Endothelial cell of umbilical vein (primary cell): ENCODE results near the gene JAGN1. TPM values are rescaled to one million over a fixed set of nuclear protein-coding genes. Genes with fewer than 3 reads are reported as not detected.

Experiments used
- BruUV-seq: library from RNA; stranded (reverse); fragments of 400-500 nt; replicated peaks from 2 replicates; lab custom pipeline; 2021; lab: Mats Ljungman, UMichigan
- CTCF ChIA-PET: fragments of 300-600, 350-600 bp; sonication (Branson Sonifier 250); formaldehyde crosslinking; loops from one replicate; lab custom pipeline; 2021; ENCODE audit warnings: antibody characterized with exemption, inconsistent platforms; lab: Charles Lee
- POLR2A ChIA-PET: fragments of 300-600, 350-600 bp; sonication (Branson Sonifier 250); formaldehyde crosslinking; loops from one replicate; lab custom pipeline; 2021; ENCODE audit warnings: antibody characterized with exemption, inconsistent platforms; lab: Charles Lee
- DNase-seq: peaks from one replicate; pipeline ENCODE4 v3.0.0-alpha.2; 2011; ENCODE audit warnings: low read depth, low spot score
- FAIRE-seq: peaks from 2 replicates; lab custom pipeline; 2011; peaks lifted over from hg19 to GRCh38; lab: Jason Lieb, UNC
- H2AFZ ChIP-seq: 2 replicates; pipeline ENCODE4 v1.6.0; 2012; ENCODE audit warnings: low read depth, low read length, control low read depth, inconsistent platforms
- H3K27ac ChIP-seq: 2 replicates; pipeline ENCODE4 v1.5.1; 2011; ENCODE audit warnings: low read depth, mild to moderate bottlenecking, control low read depth, low read length, moderate library complexity; ENCODE audit not compliant: insufficient read depth
- H3K27me3 ChIP-seq, 2 experiments: 2 replicates each; pipeline versions ENCODE4 v1.6.0 to v1.6.1; 2011; ENCODE audit warnings: low read length in 2 of 2, mixed read lengths in 1 of 2; ENCODE audit not compliant: control insufficient read depth in 2 of 2, insufficient read depth in 2 of 2
- H3K36me3 ChIP-seq, 2 experiments: 2 replicates in 1 of 2; 3 replicates in 1 of 2; pipeline ENCODE4 v1.5.1; 2011; ENCODE audit warnings: low read length in 2 of 2, mild to moderate bottlenecking in 1 of 2, moderate library complexity in 1 of 2; ENCODE audit not compliant: control insufficient read depth in 2 of 2, insufficient read depth in 2 of 2; ENCODE audit errors: extremely low read depth in 1 of 2
- H3K4me1 ChIP-seq: 3 replicates; pipeline ENCODE4 v1.5.1; 2011; ENCODE audit warnings: mild to moderate bottlenecking, low read length; ENCODE audit not compliant: control insufficient read depth, insufficient read depth; ENCODE audit errors: extremely low read depth
- H3K4me2 ChIP-seq: 2 replicates; pipeline ENCODE4 v1.6.1; 2011; ENCODE audit warnings: low read length, control low read depth, mixed read lengths; ENCODE audit not compliant: insufficient read depth
- H3K4me3 ChIP-seq, 3 experiments: fragments of 200-600 bp in 1 of 3; sonication (generic), shearing (Covaris generic) in 1 of 3; replicated peaks in 1 of 3; 2 replicates each; pipeline ENCODE4 v1.5.1; 2011 to 2016; ENCODE audit warnings: control low read depth in 3 of 3, low read length in 3 of 3, mild to moderate bottlenecking in 2 of 3, inconsistent platforms in 1 of 3, low read depth in 1 of 3, moderate library complexity in 1 of 3; ENCODE audit not compliant: insufficient read depth in 1 of 3
- H3K79me2 ChIP-seq: 2 replicates; pipeline ENCODE4 v1.6.0; 2012; ENCODE audit warnings: low read length, inconsistent platforms; ENCODE audit not compliant: control insufficient read depth, insufficient read depth
- H3K9ac ChIP-seq: replicated peaks from 2 replicates; pipeline ENCODE3; 2011; ENCODE audit warnings: low read length, control low read depth; ENCODE audit not compliant: insufficient read depth; ENCODE audit errors: extremely low read depth
- H3K9me1 ChIP-seq: replicated peaks from 3 replicates; pipeline ENCODE4 v1.6.0; 2011; ENCODE audit warnings: mild to moderate bottlenecking, low read length; ENCODE audit not compliant: control insufficient read depth, insufficient read depth; ENCODE audit errors: extremely low read depth
- H3K9me3 ChIP-seq: replicated peaks from 2 replicates; pipeline ENCODE4 v1.5.1; 2012; ENCODE audit warnings: low read length, inconsistent platforms; ENCODE audit not compliant: control insufficient read depth, insufficient read depth
- H4K20me1 ChIP-seq: replicated peaks from 2 replicates; pipeline ENCODE3; 2011; ENCODE audit warnings: mild to moderate bottlenecking, low read length; ENCODE audit not compliant: control insufficient read depth, insufficient read depth; ENCODE audit errors: extremely low read depth
- EZH2 ChIP-seq: IDR thresholded peaks from 2 replicates; pipeline ENCODE4 v1.6.1; 2012; ENCODE audit warnings: borderline replicate concordance, low read depth, mild to moderate bottlenecking, moderate library complexity, low read length, inconsistent platforms; ENCODE audit not compliant: severe bottlenecking
- FOS ChIP-seq: IDR thresholded peaks from 2 replicates; pipeline ENCODE4 v1.6.1; 2011; ENCODE audit warnings: mild to moderate bottlenecking, low read length, moderate library complexity, borderline replicate concordance; ENCODE audit not compliant: insufficient read depth
- GATA2 ChIP-seq: IDR thresholded peaks from 2 replicates; pipeline ENCODE4 v1.7.0; 2011; ENCODE audit warnings: low read depth, mild to moderate bottlenecking, moderate library complexity, mixed read lengths, low read length; ENCODE audit not compliant: insufficient read length, insufficient read depth
- JUN ChIP-seq: IDR thresholded peaks from 2 replicates; pipeline ENCODE4 v1.6.1; 2011; ENCODE audit warnings: borderline replicate concordance, low read depth; ENCODE audit not compliant: insufficient read length, insufficient read depth
- MAX ChIP-seq: IDR thresholded peaks from 2 replicates; pipeline ENCODE4 v1.6.1; 2011; ENCODE audit not compliant: insufficient read depth, insufficient read length
- MYC ChIP-seq: IDR thresholded peaks from one replicate; pipeline ENCODE4 v1.6.1; 2011; ENCODE audit warnings: mild to moderate bottlenecking, low read depth, low read length
- POLR2A ChIP-seq: IDR thresholded peaks from 2 replicates; pipeline ENCODE4 v1.6.1; 2012; ENCODE audit warnings: low read depth, mild to moderate bottlenecking, control low read depth, low read length
- POLR2AphosphoS5 ChIP-seq: IDR thresholded peaks from 2 replicates; pipeline ENCODE4 v1.6.1; 2012; ENCODE audit warnings: low read depth, mild to moderate bottlenecking, control low read depth, low read length, moderate library complexity; ENCODE audit not compliant: insufficient read depth
- dilution Hi-C: fragments of 300-500 bp; cut with MboI; formaldehyde crosslinking; loops from one replicate; pipeline ENCODE4 v1.15.0; 2019; ENCODE audit warnings: low sequenced_read_pairs; ENCODE audit not compliant: extremely low pct_ligation_motif_present
- intact Hi-C: fragments of 100-400 bp; cut with micrococcal nuclease; formaldehyde crosslinking; loops from one replicate; pipeline ENCODE4 v1.10.0; 2022
- polyA plus RNA-seq, 4 experiments: library from polyadenylated mRNA; depleted of rRNA in 3 of 4; stranded (reverse) in 3 of 4; unstranded in 1 of 4; fragments of >200 nt; gene quantifications; 2 replicates each; pipeline versions ENCODE4 v1.2.1 to v1.2.3, GENCODE V29; 2011 to 2012; ENCODE audit warnings: missing spikeins in 1 of 4
- total RNA-seq: library from RNA; stranded (reverse); gene quantifications from 2 replicates; pipeline ENCODE4 v1.2.3, GENCODE V29; 2021
- TF ChIP-seq, protein P1 (sequence below), 2 donors: IDR thresholded peaks; 1 replicate in 1 of 2; 2 replicates in 1 of 2; pipeline ENCODE4 v1.5.1; 2011; ENCODE audit warnings: low read length in 2 of 2, mild to moderate bottlenecking in 2 of 2, moderate library complexity in 2 of 2, control low read depth in 1 of 2, inconsistent platforms in 1 of 2, low read depth in 1 of 2; ENCODE audit not compliant: insufficient read depth in 1 of 2; ENCODE audit errors: extremely low read depth in 1 of 2

Gene JAGN1
- total and polyA plus RNA-seq, 2 donors (not counting 3 experiments of a cell fraction or from before 2014, with no cell fraction given), result 29.6 to 46.5 TPM

GRCh38 chr3:9906480-9906879 is 16.1 kb downstream of the JAGN1 start:
- ChIA-PET CTCF (no interaction called here), POLR2A (no interaction called here)
- no peak overlapping the region for H2AFZ ChIP-seq
- no TSS peak for BruUV-seq
- no peaks in the 10 kb centered on the region for H3K27me3 ChIP-seq
- H3K9me1 ChIP-seq, result no peaks in the 10 kb centered on the region
- DNase-seq (no peak), FAIRE-seq (no peak)
- TF ChIP-seq POLR2AphosphoS5 (no peak), FOS (no peak), POLR2A (no peak), MYC (no peak), EZH2 (no peak), GATA2 (no peak), JUN (no peak), MAX (no peak)
- TF ChIP-seq, protein P1, sequence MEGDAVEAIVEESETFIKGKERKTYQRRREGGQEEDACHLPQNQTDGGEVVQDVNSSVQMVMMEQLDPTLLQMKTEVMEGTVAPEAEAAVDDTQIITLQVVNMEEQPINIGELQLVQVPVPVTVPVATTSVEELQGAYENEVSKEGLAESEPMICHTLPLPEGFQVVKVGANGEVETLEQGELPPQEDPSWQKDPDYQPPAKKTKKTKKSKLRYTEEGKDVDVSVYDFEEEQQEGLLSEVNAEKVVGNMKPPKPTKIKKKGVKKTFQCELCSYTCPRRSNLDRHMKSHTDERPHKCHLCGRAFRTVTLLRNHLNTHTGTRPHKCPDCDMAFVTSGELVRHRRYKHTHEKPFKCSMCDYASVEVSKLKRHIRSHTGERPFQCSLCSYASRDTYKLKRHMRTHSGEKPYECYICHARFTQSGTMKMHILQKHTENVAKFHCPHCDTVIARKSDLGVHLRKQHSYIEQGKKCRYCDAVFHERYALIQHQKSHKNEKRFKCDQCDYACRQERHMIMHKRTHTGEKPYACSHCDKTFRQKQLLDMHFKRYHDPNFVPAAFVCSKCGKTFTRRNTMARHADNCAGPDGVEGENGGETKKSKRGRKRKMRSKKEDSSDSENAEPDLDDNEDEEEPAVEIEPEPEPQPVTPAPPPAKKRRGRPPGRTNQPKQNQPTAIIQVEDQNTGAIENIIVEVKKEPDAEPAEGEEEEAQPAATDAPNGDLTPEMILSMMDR (IDR thresholded peaks at IDR 0.05; ENCODE audit: extremely low read depth in 1 of 2, insufficient read depth in 1 of 2, low read depth in 1 of 2, low read length in 2 of 2), result no peak
- H3K9ac ChIP-seq, result no peak overlapping the region
- H4K20me1 ChIP-seq, result no peaks in the 10 kb centered on the region
- dilution Hi-C loops (no loop called here), intact Hi-C loops (no loop called here)
- no peak overlapping the region for H3K27ac ChIP-seq
- H3K36me3 ChIP-seq, result no peaks in the 10 kb centered on the region
- no peaks in the 10 kb centered on the region for H3K79me2 ChIP-seq
- no peak overlapping the region for H3K4me3 ChIP-seq
- peaks cover 22% of the 10 kb centered on the region for H3K4me1 ChIP-seq
- H3K4me2 ChIP-seq, result no peak overlapping the region
- no peaks in the 10 kb centered on the region for H3K9me3 ChIP-seq
